ENCODE results near the gene PTPRCAP.

DNA sequence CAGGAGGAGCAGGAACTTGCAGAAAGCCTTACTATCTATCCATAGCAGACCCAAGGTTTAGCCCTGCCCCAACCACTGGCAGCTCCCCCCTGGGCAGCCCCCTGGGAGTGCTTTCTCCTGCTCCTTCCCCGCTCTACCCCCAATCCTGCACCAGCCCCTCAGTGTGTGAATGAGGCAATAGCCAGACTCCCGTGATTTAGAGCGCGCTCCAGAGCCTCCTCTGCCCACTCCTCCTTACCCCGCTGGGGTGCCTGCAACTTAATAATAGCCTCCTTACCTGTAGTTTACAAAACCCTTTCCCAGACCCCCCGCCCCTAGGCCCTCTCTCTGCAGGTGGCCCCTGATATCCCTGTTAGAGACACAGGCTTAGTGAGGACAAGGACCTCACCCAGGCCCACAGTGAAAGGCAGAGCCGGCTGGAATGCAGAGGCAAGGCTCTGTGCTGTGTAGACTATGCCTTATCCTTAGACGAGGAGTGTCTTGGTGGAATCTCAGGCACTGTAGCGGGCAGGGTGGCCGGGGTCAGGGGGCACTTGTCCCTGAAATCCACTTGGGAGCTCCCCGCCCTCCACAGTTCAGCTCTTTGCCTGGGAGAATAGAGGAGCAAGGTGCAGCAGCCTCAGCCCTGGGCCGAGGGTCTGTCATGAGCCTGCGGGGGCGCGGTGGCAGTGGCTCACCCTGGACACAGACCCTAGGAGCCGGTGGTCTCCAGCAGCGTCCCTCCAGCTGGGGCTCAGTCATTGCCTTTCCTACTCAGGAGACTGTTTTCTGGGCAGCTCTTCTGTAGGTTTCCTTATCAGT lies 26.3 kb downstream of the PTPRCAP start:
- TF ChIP-seq, protein P1, sequence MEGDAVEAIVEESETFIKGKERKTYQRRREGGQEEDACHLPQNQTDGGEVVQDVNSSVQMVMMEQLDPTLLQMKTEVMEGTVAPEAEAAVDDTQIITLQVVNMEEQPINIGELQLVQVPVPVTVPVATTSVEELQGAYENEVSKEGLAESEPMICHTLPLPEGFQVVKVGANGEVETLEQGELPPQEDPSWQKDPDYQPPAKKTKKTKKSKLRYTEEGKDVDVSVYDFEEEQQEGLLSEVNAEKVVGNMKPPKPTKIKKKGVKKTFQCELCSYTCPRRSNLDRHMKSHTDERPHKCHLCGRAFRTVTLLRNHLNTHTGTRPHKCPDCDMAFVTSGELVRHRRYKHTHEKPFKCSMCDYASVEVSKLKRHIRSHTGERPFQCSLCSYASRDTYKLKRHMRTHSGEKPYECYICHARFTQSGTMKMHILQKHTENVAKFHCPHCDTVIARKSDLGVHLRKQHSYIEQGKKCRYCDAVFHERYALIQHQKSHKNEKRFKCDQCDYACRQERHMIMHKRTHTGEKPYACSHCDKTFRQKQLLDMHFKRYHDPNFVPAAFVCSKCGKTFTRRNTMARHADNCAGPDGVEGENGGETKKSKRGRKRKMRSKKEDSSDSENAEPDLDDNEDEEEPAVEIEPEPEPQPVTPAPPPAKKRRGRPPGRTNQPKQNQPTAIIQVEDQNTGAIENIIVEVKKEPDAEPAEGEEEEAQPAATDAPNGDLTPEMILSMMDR (IDR thresholded peaks at IDR 0.05; ENCODE audit: low read depth, low read length, missing input control): no peak
- TF ChIP-seq, protein P2, sequence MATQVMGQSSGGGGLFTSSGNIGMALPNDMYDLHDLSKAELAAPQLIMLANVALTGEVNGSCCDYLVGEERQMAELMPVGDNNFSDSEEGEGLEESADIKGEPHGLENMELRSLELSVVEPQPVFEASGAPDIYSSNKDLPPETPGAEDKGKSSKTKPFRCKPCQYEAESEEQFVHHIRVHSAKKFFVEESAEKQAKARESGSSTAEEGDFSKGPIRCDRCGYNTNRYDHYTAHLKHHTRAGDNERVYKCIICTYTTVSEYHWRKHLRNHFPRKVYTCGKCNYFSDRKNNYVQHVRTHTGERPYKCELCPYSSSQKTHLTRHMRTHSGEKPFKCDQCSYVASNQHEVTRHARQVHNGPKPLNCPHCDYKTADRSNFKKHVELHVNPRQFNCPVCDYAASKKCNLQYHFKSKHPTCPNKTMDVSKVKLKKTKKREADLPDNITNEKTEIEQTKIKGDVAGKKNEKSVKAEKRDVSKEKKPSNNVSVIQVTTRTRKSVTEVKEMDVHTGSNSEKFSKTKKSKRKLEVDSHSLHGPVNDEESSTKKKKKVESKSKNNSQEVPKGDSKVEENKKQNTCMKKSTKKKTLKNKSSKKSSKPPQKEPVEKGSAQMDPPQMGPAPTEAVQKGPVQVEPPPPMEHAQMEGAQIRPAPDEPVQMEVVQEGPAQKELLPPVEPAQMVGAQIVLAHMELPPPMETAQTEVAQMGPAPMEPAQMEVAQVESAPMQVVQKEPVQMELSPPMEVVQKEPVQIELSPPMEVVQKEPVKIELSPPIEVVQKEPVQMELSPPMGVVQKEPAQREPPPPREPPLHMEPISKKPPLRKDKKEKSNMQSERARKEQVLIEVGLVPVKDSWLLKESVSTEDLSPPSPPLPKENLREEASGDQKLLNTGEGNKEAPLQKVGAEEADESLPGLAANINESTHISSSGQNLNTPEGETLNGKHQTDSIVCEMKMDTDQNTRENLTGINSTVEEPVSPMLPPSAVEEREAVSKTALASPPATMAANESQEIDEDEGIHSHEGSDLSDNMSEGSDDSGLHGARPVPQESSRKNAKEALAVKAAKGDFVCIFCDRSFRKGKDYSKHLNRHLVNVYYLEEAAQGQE (IDR thresholded peaks at IDR 0.05): no peak
- TF ChIP-seq RXRA (IDR thresholded peaks at IDR 0.05): no peak
- TF ChIP-seq GABPA (IDR thresholded peaks at IDR 0.05 in 1 of 2, conservative IDR thresholded peaks at IDR 0.05 in 1 of 2): no peak

Data from liver (tissue), 3 donors.